ENCODE data around the gene BMPR1B.
A peak's percentile ranks its signal among the peaks of the same experiment; 100 is the strongest.

The BMPR1B gene

GRCh38 chr4:94926936-94927335 is 169.2 kb downstream of the BMPR1B start:
- peaks cover 15% of the 10 kb centered on the region for H3K4me1 ChIP-seq (ENCODE audit: control insufficient read depth, insufficient read depth, low read length, unreplicated experiment)
- no peaks in the 10 kb centered on the region for H3K27me3 ChIP-seq (ENCODE audit: insufficient read depth, low read length)
- H2AFZ ChIP-seq (ENCODE audit: low read length, unreplicated experiment), result no peak overlapping the region
- H3K4me3 ChIP-seq (ENCODE audit: low read depth, low read length), result peak overlapping the region; percentile 4; the same call in 1 of the 2 replicates
- no peaks in the 10 kb centered on the region for H3K36me3 ChIP-seq (ENCODE audit: insufficient read depth, low read length)
- no peak overlapping the region for H3K27ac ChIP-seq (ENCODE audit: low read depth, low read length)
- H3K79me2 ChIP-seq (ENCODE audit: control insufficient read depth, insufficient read depth, low read length, unreplicated experiment), result no peaks in the 10 kb centered on the region

GRCh38 chr4:94927696-94928095 is 169.9 kb downstream of the BMPR1B start:
- H3K79me2 ChIP-seq (ENCODE audit: control insufficient read depth, insufficient read depth, low read length, unreplicated experiment), result no peaks in the 10 kb centered on the region
- H2AFZ ChIP-seq (ENCODE audit: low read length, unreplicated experiment), result peak overlapping the region; percentile 6
- peak overlapping the region; percentile 4; the same call in 1 of the 2 replicates for H3K4me3 ChIP-seq (ENCODE audit: low read depth, low read length)
- peaks cover 15% of the 10 kb centered on the region for H3K4me1 ChIP-seq (ENCODE audit: control insufficient read depth, insufficient read depth, low read length, unreplicated experiment)
- no peaks in the 10 kb centered on the region for H3K27me3 ChIP-seq (ENCODE audit: insufficient read depth, low read length)
- H3K27ac ChIP-seq (ENCODE audit: low read depth, low read length), result no peak overlapping the region
- H3K36me3 ChIP-seq (ENCODE audit: insufficient read depth, low read length), result no peaks in the 10 kb centered on the region

- H3K4me3 ChIP-seq (ENCODE audit: low read depth, low read length), result no peak overlapping the region
- no peaks in the 10 kb centered on the region for H3K36me3 ChIP-seq (ENCODE audit: insufficient read depth, low read length)
- H3K27me3 ChIP-seq (ENCODE audit: insufficient read depth, low read length), result no peaks in the 10 kb centered on the region
- no peak overlapping the region for H3K27ac ChIP-seq (ENCODE audit: low read depth, low read length)
- no peak overlapping the region for H2AFZ ChIP-seq (ENCODE audit: low read length, unreplicated experiment)
- H3K79me2 ChIP-seq (ENCODE audit: control insufficient read depth, insufficient read depth, low read length, unreplicated experiment), result no peaks in the 10 kb centered on the region
- H3K4me1 ChIP-seq (ENCODE audit: control insufficient read depth, insufficient read depth, low read length, unreplicated experiment), result peaks cover 29% of the 10 kb centered on the region
These were observed 171.9 kb downstream of the BMPR1B start for GRCh38 chr4:94929696-94930095.

DNA sequence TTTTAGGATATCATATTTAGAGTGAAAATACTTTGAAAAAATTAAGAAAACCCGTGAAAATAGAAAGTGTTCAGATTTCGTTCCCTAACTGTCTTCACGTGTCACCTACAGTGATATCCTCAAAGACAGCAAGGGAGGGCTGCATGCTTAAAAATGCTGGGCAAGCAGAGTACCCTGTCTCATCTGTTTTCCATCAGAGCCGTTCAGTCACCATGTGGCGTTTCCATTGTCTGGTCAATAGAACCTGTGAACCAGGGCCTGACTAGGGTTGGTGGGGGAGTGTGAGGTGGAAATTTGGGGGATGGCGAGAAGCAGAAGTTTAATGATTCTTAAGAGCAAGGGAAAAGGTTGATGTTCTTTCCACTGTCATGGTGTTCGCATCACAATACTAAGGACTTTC is 173.9 kb downstream of the BMPR1B start:
- no peak overlapping the region for H2AFZ ChIP-seq (ENCODE audit: low read length, unreplicated experiment)
- no peak overlapping the region for H3K4me3 ChIP-seq (ENCODE audit: low read depth, low read length)
- peaks cover 39% of the 10 kb centered on the region for H3K4me1 ChIP-seq (ENCODE audit: control insufficient read depth, insufficient read depth, low read length, unreplicated experiment)
- H3K79me2 ChIP-seq (ENCODE audit: control insufficient read depth, insufficient read depth, low read length, unreplicated experiment), result no peaks in the 10 kb centered on the region
- no peaks in the 10 kb centered on the region for H3K36me3 ChIP-seq (ENCODE audit: insufficient read depth, low read length)
- no peaks in the 10 kb centered on the region for H3K27me3 ChIP-seq (ENCODE audit: insufficient read depth, low read length)
- H3K27ac ChIP-seq (ENCODE audit: low read depth, low read length), result no peak overlapping the region

DNA sequence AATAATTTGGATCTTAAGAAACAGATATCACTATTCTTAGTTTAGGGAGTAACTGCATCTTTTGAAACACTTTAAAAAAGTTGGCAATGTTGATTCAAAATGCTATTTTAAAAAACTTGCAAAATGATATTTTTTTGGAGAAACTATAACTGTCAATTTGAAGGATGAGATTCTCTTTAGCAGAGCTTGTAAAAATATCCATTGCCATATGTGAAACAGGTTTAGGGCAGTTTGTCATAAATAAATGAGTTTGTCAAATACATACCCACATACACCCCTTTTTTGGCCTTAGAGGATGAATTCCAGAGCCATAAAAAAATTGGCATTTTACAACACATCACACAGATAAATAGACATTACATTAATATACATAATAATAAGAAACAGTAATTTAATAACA is 174.6 kb downstream of the BMPR1B start:
- H3K36me3 ChIP-seq (ENCODE audit: insufficient read depth, low read length), result no peaks in the 10 kb centered on the region
- no peaks in the 10 kb centered on the region for H3K79me2 ChIP-seq (ENCODE audit: control insufficient read depth, insufficient read depth, low read length, unreplicated experiment)
- no peak overlapping the region for H3K4me3 ChIP-seq (ENCODE audit: low read depth, low read length)
- no peaks in the 10 kb centered on the region for H3K27me3 ChIP-seq (ENCODE audit: insufficient read depth, low read length)
- H3K4me1 ChIP-seq (ENCODE audit: control insufficient read depth, insufficient read depth, low read length, unreplicated experiment), result peaks cover 34% of the 10 kb centered on the region
- no peak overlapping the region for H3K27ac ChIP-seq (ENCODE audit: low read depth, low read length)
- H2AFZ ChIP-seq (ENCODE audit: low read length, unreplicated experiment), result no peak overlapping the region

DNA sequence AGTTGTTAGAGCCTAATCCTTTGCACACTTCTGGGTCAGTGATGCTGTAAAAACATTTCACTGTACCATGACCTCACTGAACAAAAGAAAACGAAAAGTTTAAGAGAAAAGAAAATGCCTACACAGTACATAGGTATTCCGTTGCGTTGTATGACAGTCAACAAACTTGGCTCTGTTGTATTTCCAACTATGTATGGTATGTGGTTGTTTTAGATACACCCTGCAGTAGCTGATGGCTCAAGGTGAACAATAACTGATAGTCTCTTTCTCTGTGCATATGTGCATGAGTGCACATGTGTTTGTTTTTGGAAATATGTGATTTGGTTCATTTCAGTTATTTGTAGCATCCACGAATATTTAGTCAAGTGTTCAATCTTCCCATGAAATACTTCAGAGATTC is 176.0 kb downstream of the BMPR1B start:
- Histone ChIP-seq H3K79me2 (ENCODE audit: control insufficient read depth, insufficient read depth, low read length, unreplicated experiment) (no peaks in the 10 kb centered on the region), H3K27me3 (ENCODE audit: insufficient read depth, low read length) (no peaks in the 10 kb centered on the region), H3K4me3 (ENCODE audit: low read depth, low read length) (peak overlapping the region; percentile 77; the same call in 1 of the 2 replicates), H3K36me3 (ENCODE audit: insufficient read depth, low read length) (no peaks in the 10 kb centered on the region), H3K27ac (ENCODE audit: low read depth, low read length) (peak overlapping the region; percentile 30), H3K4me1 (ENCODE audit: control insufficient read depth, insufficient read depth, low read length, unreplicated experiment) (peaks cover 30% of the 10 kb centered on the region), H2AFZ (ENCODE audit: low read length, unreplicated experiment) (peak overlapping the region; percentile 53)

DNA sequence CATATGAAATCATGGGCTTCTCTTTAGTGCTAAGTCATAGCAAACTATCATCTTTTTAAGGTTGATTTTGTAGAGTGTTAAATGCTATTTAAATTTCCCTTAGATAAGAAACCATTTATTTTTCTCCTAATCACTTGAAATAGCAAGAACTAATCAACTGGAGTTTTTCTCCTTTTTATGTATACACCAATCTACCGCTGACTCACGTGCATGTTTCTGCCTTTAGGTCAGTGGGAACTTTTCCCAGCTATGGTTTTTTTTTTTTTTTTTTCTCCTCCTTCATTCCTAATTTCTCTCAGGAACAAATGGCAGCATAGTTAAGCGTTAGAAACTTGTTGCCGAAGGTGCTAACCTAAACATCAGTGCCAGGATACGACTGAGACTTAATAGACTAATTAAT is 176.4 kb downstream of the BMPR1B start:
- Histone ChIP-seq H3K4me3 (ENCODE audit: low read depth, low read length) (peak overlapping the region; percentile 77), H3K79me2 (ENCODE audit: control insufficient read depth, insufficient read depth, low read length, unreplicated experiment) (no peaks in the 10 kb centered on the region), H3K36me3 (ENCODE audit: insufficient read depth, low read length) (no peaks in the 10 kb centered on the region), H3K4me1 (ENCODE audit: control insufficient read depth, insufficient read depth, low read length, unreplicated experiment) (peaks cover 31% of the 10 kb centered on the region), H3K27me3 (ENCODE audit: insufficient read depth, low read length) (no peaks in the 10 kb centered on the region), H3K27ac (ENCODE audit: low read depth, low read length) (peak overlapping the region; percentile 30), H2AFZ (ENCODE audit: low read length, unreplicated experiment) (peak overlapping the region; percentile 86)

GRCh38 chr4:94934864-94935263 is 177.1 kb downstream of the BMPR1B start:
- H3K36me3 ChIP-seq (ENCODE audit: insufficient read depth, low read length), result no peaks in the 10 kb centered on the region
- no peaks in the 10 kb centered on the region for H3K79me2 ChIP-seq (ENCODE audit: control insufficient read depth, insufficient read depth, low read length, unreplicated experiment)
- H3K4me1 ChIP-seq (ENCODE audit: control insufficient read depth, insufficient read depth, low read length, unreplicated experiment), result peaks cover 38% of the 10 kb centered on the region
- peak overlapping the region; percentile 30 for H3K27ac ChIP-seq (ENCODE audit: low read depth, low read length)
- peak overlapping the region; percentile 68 for H2AFZ ChIP-seq (ENCODE audit: low read length, unreplicated experiment)
- peak overlapping the region; percentile 77 for H3K4me3 ChIP-seq (ENCODE audit: low read depth, low read length)
- no peaks in the 10 kb centered on the region for H3K27me3 ChIP-seq (ENCODE audit: insufficient read depth, low read length)

GRCh38 chr4:94936854-94937253 is 179.1 kb downstream of the BMPR1B start:
- no peak overlapping the region for H3K4me3 ChIP-seq (ENCODE audit: low read depth, low read length)
- no peak overlapping the region for H3K27ac ChIP-seq (ENCODE audit: low read depth, low read length)
- H3K36me3 ChIP-seq (ENCODE audit: insufficient read depth, low read length), result no peaks in the 10 kb centered on the region
- H3K27me3 ChIP-seq (ENCODE audit: insufficient read depth, low read length), result no peaks in the 10 kb centered on the region
- no peak overlapping the region for H2AFZ ChIP-seq (ENCODE audit: low read length, unreplicated experiment)
- no peaks in the 10 kb centered on the region for H3K79me2 ChIP-seq (ENCODE audit: control insufficient read depth, insufficient read depth, low read length, unreplicated experiment)
- peaks cover 45% of the 10 kb centered on the region for H3K4me1 ChIP-seq (ENCODE audit: control insufficient read depth, insufficient read depth, low read length, unreplicated experiment)

GRCh38 chr4:94939791-94940519 is 182.2 kb downstream of the BMPR1B start:
- Histone ChIP-seq H3K4me1 (ENCODE audit: control insufficient read depth, insufficient read depth, low read length, unreplicated experiment) (peaks cover 29% of the 10 kb centered on the region), H3K27me3 (ENCODE audit: insufficient read depth, low read length) (no peaks in the 10 kb centered on the region), H3K27ac (ENCODE audit: low read depth, low read length) (no peak overlapping the region; the same call in 1 of the 2 replicates), H3K4me3 (ENCODE audit: low read depth, low read length) (no peak overlapping the region), H3K79me2 (ENCODE audit: control insufficient read depth, insufficient read depth, low read length, unreplicated experiment) (no peaks in the 10 kb centered on the region), H2AFZ (ENCODE audit: low read length, unreplicated experiment) (no peak overlapping the region), H3K36me3 (ENCODE audit: insufficient read depth, low read length) (no peaks in the 10 kb centered on the region)

DNA sequence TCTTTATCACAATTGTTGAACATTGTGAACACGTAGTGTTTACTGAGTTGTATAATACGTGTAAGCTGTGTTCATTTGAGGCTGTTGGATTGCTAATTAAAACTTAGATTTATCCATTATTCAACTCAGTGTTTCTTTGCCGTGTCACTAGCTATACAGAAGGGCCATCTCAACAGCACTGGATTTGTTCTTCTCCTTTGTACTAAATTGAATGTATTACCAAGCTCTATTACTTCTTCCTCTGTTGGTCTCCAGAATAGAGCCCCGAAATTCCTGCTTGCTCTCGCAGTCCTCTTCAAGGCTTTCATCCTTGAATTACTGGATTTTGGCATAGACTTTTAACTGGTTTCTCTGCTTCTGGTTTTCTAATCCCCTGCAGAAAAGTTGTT is 182.8 kb downstream of the BMPR1B start:
- no peaks in the 10 kb centered on the region for H3K79me2 ChIP-seq (ENCODE audit: control insufficient read depth, insufficient read depth, low read length, unreplicated experiment)
- no peaks in the 10 kb centered on the region for H3K36me3 ChIP-seq (ENCODE audit: insufficient read depth, low read length)
- H3K27ac ChIP-seq (ENCODE audit: low read depth, low read length), result no peak overlapping the region
- H3K27me3 ChIP-seq (ENCODE audit: insufficient read depth, low read length), result no peaks in the 10 kb centered on the region
- peaks cover 23% of the 10 kb centered on the region for H3K4me1 ChIP-seq (ENCODE audit: control insufficient read depth, insufficient read depth, low read length, unreplicated experiment)
- no peak overlapping the region for H3K4me3 ChIP-seq (ENCODE audit: low read depth, low read length)
- H2AFZ ChIP-seq (ENCODE audit: low read length, unreplicated experiment), result no peak overlapping the region

Data from ACC112 (cell line).